ENCODE measurements around the gene TP53I11.

TP53I11 gene

GRCh38 chr11:44884056-44884455, 66.6 kb downstream of the TP53I11 start:
- Histone ChIP-seq H3K79me1 (ENCODE audit: low read length) (no peaks in the 10 kb centered on the region), H4K8ac (ENCODE audit: low read depth, low read length) (no peak overlapping the region), H2BK5ac (ENCODE audit: low read depth, low read length, poor library complexity) (no peak overlapping the region), H2BK12ac (ENCODE audit: low read length) (no peak overlapping the region), H3K4ac (ENCODE audit: low read depth, low read length) (no peak overlapping the region), H2AK5ac (ENCODE audit: low read length) (no peak overlapping the region), H3K18ac (ENCODE audit: low read length) (no peak overlapping the region), H3K36me3 (ENCODE audit: control insufficient read depth in 1 of 2, insufficient read depth in 2 of 2, low read length in 2 of 2) (no peaks in the 10 kb centered on the region), H3K27me3 (ENCODE audit: insufficient read depth, low read length) (no peaks in the 10 kb centered on the region), H4K91ac (ENCODE audit: low read depth, low read length) (no peak overlapping the region), H3K4me2 (ENCODE audit: low read length) (no peak overlapping the region), H2AFZ (ENCODE audit: insufficient read depth, low read length, poor library complexity) (no peak overlapping the region), H3K4me3 (ENCODE audit: low read depth, low read length) (no peak overlapping the region), H3K14ac (ENCODE audit: low read length) (no peak overlapping the region), H3K27ac (ENCODE audit: low read depth, low read length) (no peak overlapping the region), H3K23ac (ENCODE audit: low read length) (no peak overlapping the region), H2BK120ac (ENCODE audit: insufficient read depth, low read length, poor library complexity) (no peak overlapping the region), H3K9me3 (ENCODE audit: insufficient read depth, low read depth, low read length) (peaks cover 2% of the 10 kb centered on the region), H3K4me1 (ENCODE audit: control insufficient read depth in 1 of 2, insufficient read depth in 2 of 2, low read length in 2 of 2) (peaks cover 0 to 2% of the 10 kb centered on the region in 2 experiments), H3K79me2 (ENCODE audit: control insufficient read depth, insufficient read depth, low read length, poor library complexity) (no peaks in the 10 kb centered on the region), H3K9ac (ENCODE audit: low read length) (no peak overlapping the region), H4K12ac (ENCODE audit: low read depth, low read length) (no peak overlapping the region)
- WGBS (ENCODE audit: extremely low coverage, insufficient coverage, insufficient read length) = no CpG with 5 or more reads among the region's 6 CpGs
- no peak for DNase-seq

DNA sequence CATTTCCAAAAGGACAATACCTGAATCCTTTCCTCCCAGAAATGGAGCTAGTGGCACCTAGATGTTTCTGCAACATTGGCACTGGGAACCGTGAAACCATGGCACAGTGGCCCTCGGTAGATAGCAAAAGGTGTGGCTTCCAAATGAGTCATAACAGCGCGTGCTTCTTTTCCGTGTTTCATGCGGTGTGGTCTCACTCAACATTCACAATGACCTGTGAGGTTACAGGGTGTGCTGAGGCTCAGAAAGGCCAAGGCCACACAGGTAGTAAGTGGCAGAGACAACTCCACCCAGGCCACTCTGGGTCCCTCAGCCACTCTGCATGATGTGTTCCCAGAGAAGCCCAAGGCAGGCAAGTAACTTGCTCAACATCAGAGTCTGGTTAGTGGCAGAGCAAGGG, 67.4 kb downstream of the TP53I11 start:
- Histone ChIP-seq H3K4me2 (ENCODE audit: low read length) (no peak overlapping the region), H3K23ac (ENCODE audit: low read length) (no peak overlapping the region), H3K4ac (ENCODE audit: low read depth, low read length) (no peak overlapping the region), H3K79me1 (ENCODE audit: low read length) (no peaks in the 10 kb centered on the region), H3K79me2 (ENCODE audit: control insufficient read depth, insufficient read depth, low read length, poor library complexity) (no peaks in the 10 kb centered on the region), H2AFZ (ENCODE audit: insufficient read depth, low read length, poor library complexity) (no peak overlapping the region), H2AK5ac (ENCODE audit: low read length) (no peak overlapping the region), H4K91ac (ENCODE audit: low read depth, low read length) (no peak overlapping the region), H3K36me3 (ENCODE audit: control insufficient read depth in 1 of 2, insufficient read depth in 2 of 2, low read length in 2 of 2) (no peaks in the 10 kb centered on the region), H3K9me3 (ENCODE audit: insufficient read depth, low read depth, low read length) (peaks cover 2% of the 10 kb centered on the region), H3K18ac (ENCODE audit: low read length) (no peak overlapping the region), H2BK120ac (ENCODE audit: insufficient read depth, low read length, poor library complexity) (no peak overlapping the region), H4K12ac (ENCODE audit: low read depth, low read length) (no peak overlapping the region), H3K14ac (ENCODE audit: low read length) (no peak overlapping the region), H3K9ac (ENCODE audit: low read length) (no peak overlapping the region), H4K8ac (ENCODE audit: low read depth, low read length) (no peak overlapping the region), H2BK12ac (ENCODE audit: low read length) (no peak overlapping the region), H3K27me3 (ENCODE audit: insufficient read depth, low read length) (no peaks in the 10 kb centered on the region), H3K4me3 (ENCODE audit: low read depth, low read length) (no peak overlapping the region), H2BK5ac (ENCODE audit: low read depth, low read length, poor library complexity) (no peak overlapping the region), H3K4me1 (ENCODE audit: control insufficient read depth in 1 of 2, insufficient read depth in 2 of 2, low read length in 2 of 2) (peaks cover 0 to 2% of the 10 kb centered on the region in 2 experiments), H3K27ac (ENCODE audit: low read depth, low read length) (no peak overlapping the region)
- WGBS (ENCODE audit: extremely low coverage, insufficient coverage, insufficient read length) = no CpG with 5 or more reads among the region's 6 CpGs
- no peak for DNase-seq
